GM12878 (cell line): ENCODE data around the gene ART1.

Source experiments
- BCLAF1 ChIP-seq: fragments of 450-650 bp; IDR thresholded peaks from 2 replicates; pipeline ENCODE4 v1.6.1; 2017; ENCODE audit warnings: antibody characterized with exemption, mild to moderate bottlenecking, moderate library complexity
- CBX5 ChIP-seq: sonication (generic); IDR thresholded peaks from 2 replicates; pipeline ENCODE4 v1.6.1; 2016; ENCODE audit warnings: low read depth, moderate library complexity, mild to moderate bottlenecking, inconsistent platforms
- EP300 ChIP-seq, 2 experiments: fragments of 150-350 bp in 1 of 2; IDR thresholded peaks; 2 replicates each; pipeline ENCODE4 v1.6.1; 2011 to 2012; ENCODE audit warnings: low read depth in 2 of 2, low read length in 2 of 2, borderline replicate concordance in 1 of 2, improper control_type of control experiment in 1 of 2, inconsistent platforms in 1 of 2; ENCODE audit not compliant: control insufficient read depth in 1 of 2
- EZH2 ChIP-seq: IDR thresholded peaks from 2 replicates; pipeline ENCODE4 v1.6.1; 2012; ENCODE audit warnings: low read depth, mild to moderate bottlenecking, control low read depth, inconsistent platforms, low read length, borderline replicate concordance; ENCODE audit not compliant: control insufficient read depth
- JUNB ChIP-seq: IDR thresholded peaks from 2 replicates; pipeline ENCODE4 v1.6.1; 2016; ENCODE audit warnings: antibody characterized with exemption, mild to moderate bottlenecking
- MEF2A ChIP-seq: IDR thresholded peaks from 2 replicates; pipeline ENCODE4 v1.6.1; 2011; ENCODE audit warnings: low read depth, mild to moderate bottlenecking, low read length, moderate library complexity; ENCODE audit not compliant: insufficient read depth
- PML ChIP-seq: IDR thresholded peaks from 2 replicates; pipeline ENCODE4 v1.6.1; 2012; ENCODE audit warnings: low read length, inconsistent platforms
- POLR2A ChIP-seq: IDR thresholded peaks from 2 replicates; pipeline ENCODE4 v1.6.1; 2011; ENCODE audit warnings: low read depth, mild to moderate bottlenecking, low read length
- SRF ChIP-seq, 2 experiments: IDR thresholded peaks; 2 replicates each; pipeline ENCODE4 v1.6.1; 2011; ENCODE audit warnings: low read depth in 2 of 2, low read length in 2 of 2, mild to moderate bottlenecking in 1 of 2, moderate library complexity in 1 of 2
- TF ChIP-seq, protein P1 (sequence below): IDR thresholded peaks from 2 replicates; pipeline ENCODE4 v1.6.1; 2012; ENCODE audit warnings: low read depth, low read length, improper control_type of control experiment

- TF ChIP-seq, protein P1, sequence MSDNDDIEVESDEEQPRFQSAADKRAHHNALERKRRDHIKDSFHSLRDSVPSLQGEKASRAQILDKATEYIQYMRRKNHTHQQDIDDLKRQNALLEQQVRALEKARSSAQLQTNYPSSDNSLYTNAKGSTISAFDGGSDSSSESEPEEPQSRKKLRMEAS, result no peak
- TF ChIP-seq CBX5 (no peak), JUNB (no peak), BCLAF1 (no peak), PML (no peak), SRF (IDR thresholded peaks at IDR 0.05; ENCODE audit: low read depth in 2 of 2, low read length in 2 of 2) (no peak), EP300 (IDR thresholded peaks at IDR 0.05; ENCODE audit: borderline replicate concordance in 1 of 2, control insufficient read depth in 1 of 2, low read depth in 2 of 2, low read length in 2 of 2) (no peak), POLR2A (no peak), MEF2A (no peak), EZH2 (no peak)
These were observed 21.1 kb downstream of the ART1 start for GRCh38 chr11:3666023-3666530.
